HL-60 (cell line): ENCODE data around the gene ARHGAP18.

ENCODE experiments used
- DNase-seq, 2 experiments: peaks; one replicate each; pipeline ENCODE4 v3.0.0-alpha.2; 2010 to 2020; ENCODE audit warnings: low read depth in 1 of 2, low spot score in 1 of 2
- H3K27ac ChIP-seq: fragments of 250-450 bp; sonication (Bioruptor Pico); replicated peaks from 2 replicates; pipeline ENCODE4 v1.5.1; 2020; ENCODE audit warnings: mild to moderate bottlenecking, moderate library complexity
- H3K27me3 ChIP-seq: fragments of 250-450 bp; sonication (Bioruptor Pico); 2 replicates; pipeline ENCODE4 v1.5.1; 2021; ENCODE audit warnings: mild to moderate bottlenecking, moderate library complexity; ENCODE audit not compliant: insufficient read depth, poor library complexity, severe bottlenecking
- H3K4me3 ChIP-seq: replicated peaks from 2 replicates; pipeline ENCODE4 v1.5.1; 2011; ENCODE audit warnings: mild to moderate bottlenecking, control low read depth, low read length; ENCODE audit not compliant: insufficient read depth
- GABPA ChIP-seq: IDR thresholded peaks from 2 replicates; pipeline ENCODE4 v1.6.1; 2012; ENCODE audit warnings: low read depth
- POLR2AphosphoS5 ChIP-seq: IDR thresholded peaks from 2 replicates; pipeline ENCODE4 v1.6.1; 2012; ENCODE audit warnings: low read depth
- SPI1 ChIP-seq: IDR thresholded peaks from 2 replicates; pipeline ENCODE4 v1.6.1; 2012; ENCODE audit warnings: low read depth, mild to moderate bottlenecking, borderline replicate concordance
- TF ChIP-seq, protein P1 (sequence below): IDR thresholded peaks from one replicate; pipeline ENCODE4 v1.5.1; 2011; ENCODE audit warnings: low read length, control low read depth, inconsistent platforms; ENCODE audit not compliant: insufficient read depth
- TF ChIP-seq, protein P2 (sequence below): IDR thresholded peaks from 2 replicates; pipeline ENCODE4 v1.6.1; 2012; ENCODE audit warnings: low read depth; ENCODE audit not compliant: insufficient replicate concordance

The ARHGAP18 gene

DNA sequence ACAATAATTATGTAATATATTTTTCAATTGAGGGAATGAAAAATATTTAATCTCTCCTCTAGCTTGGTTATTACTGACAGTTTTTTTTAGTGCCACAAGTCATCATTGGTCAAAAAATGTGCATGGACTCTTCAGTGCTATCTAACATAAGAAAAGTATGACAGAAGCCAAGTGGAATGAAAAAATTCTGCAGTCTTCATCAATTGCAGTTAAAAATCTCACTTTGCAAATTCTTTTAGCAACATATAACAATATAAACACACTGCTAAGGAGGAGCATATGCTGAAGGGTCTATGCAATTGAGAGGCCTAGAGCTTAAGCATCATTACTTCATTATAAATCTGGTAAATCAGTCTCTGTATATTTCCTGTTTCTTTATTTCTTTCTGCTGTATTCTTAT is 175.1 kb downstream of the ARHGAP18 start:
- DNase-seq: no peak
- peaks cover 10% of the 10 kb centered on the region for H3K27me3 ChIP-seq
- no peak overlapping the region for H3K27ac ChIP-seq
- TF ChIP-seq, protein P1, sequence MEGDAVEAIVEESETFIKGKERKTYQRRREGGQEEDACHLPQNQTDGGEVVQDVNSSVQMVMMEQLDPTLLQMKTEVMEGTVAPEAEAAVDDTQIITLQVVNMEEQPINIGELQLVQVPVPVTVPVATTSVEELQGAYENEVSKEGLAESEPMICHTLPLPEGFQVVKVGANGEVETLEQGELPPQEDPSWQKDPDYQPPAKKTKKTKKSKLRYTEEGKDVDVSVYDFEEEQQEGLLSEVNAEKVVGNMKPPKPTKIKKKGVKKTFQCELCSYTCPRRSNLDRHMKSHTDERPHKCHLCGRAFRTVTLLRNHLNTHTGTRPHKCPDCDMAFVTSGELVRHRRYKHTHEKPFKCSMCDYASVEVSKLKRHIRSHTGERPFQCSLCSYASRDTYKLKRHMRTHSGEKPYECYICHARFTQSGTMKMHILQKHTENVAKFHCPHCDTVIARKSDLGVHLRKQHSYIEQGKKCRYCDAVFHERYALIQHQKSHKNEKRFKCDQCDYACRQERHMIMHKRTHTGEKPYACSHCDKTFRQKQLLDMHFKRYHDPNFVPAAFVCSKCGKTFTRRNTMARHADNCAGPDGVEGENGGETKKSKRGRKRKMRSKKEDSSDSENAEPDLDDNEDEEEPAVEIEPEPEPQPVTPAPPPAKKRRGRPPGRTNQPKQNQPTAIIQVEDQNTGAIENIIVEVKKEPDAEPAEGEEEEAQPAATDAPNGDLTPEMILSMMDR: no peak
- no peak for TF ChIP-seq POLR2AphosphoS5
- TF ChIP-seq GABPA: no peak
- no peak for TF ChIP-seq SPI1
- TF ChIP-seq, protein P2, sequence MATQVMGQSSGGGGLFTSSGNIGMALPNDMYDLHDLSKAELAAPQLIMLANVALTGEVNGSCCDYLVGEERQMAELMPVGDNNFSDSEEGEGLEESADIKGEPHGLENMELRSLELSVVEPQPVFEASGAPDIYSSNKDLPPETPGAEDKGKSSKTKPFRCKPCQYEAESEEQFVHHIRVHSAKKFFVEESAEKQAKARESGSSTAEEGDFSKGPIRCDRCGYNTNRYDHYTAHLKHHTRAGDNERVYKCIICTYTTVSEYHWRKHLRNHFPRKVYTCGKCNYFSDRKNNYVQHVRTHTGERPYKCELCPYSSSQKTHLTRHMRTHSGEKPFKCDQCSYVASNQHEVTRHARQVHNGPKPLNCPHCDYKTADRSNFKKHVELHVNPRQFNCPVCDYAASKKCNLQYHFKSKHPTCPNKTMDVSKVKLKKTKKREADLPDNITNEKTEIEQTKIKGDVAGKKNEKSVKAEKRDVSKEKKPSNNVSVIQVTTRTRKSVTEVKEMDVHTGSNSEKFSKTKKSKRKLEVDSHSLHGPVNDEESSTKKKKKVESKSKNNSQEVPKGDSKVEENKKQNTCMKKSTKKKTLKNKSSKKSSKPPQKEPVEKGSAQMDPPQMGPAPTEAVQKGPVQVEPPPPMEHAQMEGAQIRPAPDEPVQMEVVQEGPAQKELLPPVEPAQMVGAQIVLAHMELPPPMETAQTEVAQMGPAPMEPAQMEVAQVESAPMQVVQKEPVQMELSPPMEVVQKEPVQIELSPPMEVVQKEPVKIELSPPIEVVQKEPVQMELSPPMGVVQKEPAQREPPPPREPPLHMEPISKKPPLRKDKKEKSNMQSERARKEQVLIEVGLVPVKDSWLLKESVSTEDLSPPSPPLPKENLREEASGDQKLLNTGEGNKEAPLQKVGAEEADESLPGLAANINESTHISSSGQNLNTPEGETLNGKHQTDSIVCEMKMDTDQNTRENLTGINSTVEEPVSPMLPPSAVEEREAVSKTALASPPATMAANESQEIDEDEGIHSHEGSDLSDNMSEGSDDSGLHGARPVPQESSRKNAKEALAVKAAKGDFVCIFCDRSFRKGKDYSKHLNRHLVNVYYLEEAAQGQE: no peak
- no peak overlapping the region for H3K4me3 ChIP-seq
